Left ventricle myocardium inferior (tissue), 1 donor: ENCODE data around the gene ITIH5. TPM values are rescaled to one million over a fixed set of nuclear protein-coding genes. Genes with fewer than 3 reads are reported as not detected.

Experiments
- DNase-seq: peaks from one replicate; pipeline ENCODE4 v3.0.0-alpha.2; 2020
- H3K27ac ChIP-seq: fragments of 200-600 bp; replicated peaks from 2 replicates; pipeline ENCODE4 v1.8.0; 2021
- H3K27me3 ChIP-seq: fragments of 200-600 bp; 2 replicates; pipeline ENCODE4 v1.8.0; 2021; ENCODE audit warnings: low read depth
- H3K36me3 ChIP-seq: fragments of 200-600 bp; 2 replicates; pipeline ENCODE4 v1.8.0; 2021
- H3K4me1 ChIP-seq: fragments of 200-600 bp; 2 replicates; pipeline ENCODE4 v1.8.0; 2021
- H3K4me3 ChIP-seq: fragments of 200-600 bp; 2 replicates; pipeline ENCODE4 v1.8.0; 2021; ENCODE audit warnings: mild to moderate bottlenecking, moderate library complexity
- H3K9me3 ChIP-seq: fragments of 200-600 bp; replicated peaks from 2 replicates; pipeline ENCODE4 v1.8.0; 2021
- intact Hi-C: fragments of 100-400 bp; cut with micrococcal nuclease; formaldehyde crosslinking; loops from one replicate; pipeline ENCODE4 v1.11.0; 2022
- total RNA-seq: library from RNA; stranded (reverse); fragmentation: NEBNext Ultra II Directional; extraction: Animal tissue kit (Norgen Biotek cat#: 25700); gene quantifications from one replicate; pipeline ENCODE4 v1.2.1, GENCODE V29; 2021
- TF ChIP-seq, protein P1 (sequence below): fragments of 200-600 bp; IDR thresholded peaks from 2 replicates; pipeline ENCODE4 v1.8.0; 2021; ENCODE audit warnings: antibody characterized with exemption, mild to moderate bottlenecking, borderline replicate concordance
- donor health status: DM: no; HTN: yes; CAD: no; lungs with severe emphysema.

ITIH5 gene
- total RNA-seq, 1 donor from 2014 or later: 10.8 TPM

- TF ChIP-seq, protein P1, sequence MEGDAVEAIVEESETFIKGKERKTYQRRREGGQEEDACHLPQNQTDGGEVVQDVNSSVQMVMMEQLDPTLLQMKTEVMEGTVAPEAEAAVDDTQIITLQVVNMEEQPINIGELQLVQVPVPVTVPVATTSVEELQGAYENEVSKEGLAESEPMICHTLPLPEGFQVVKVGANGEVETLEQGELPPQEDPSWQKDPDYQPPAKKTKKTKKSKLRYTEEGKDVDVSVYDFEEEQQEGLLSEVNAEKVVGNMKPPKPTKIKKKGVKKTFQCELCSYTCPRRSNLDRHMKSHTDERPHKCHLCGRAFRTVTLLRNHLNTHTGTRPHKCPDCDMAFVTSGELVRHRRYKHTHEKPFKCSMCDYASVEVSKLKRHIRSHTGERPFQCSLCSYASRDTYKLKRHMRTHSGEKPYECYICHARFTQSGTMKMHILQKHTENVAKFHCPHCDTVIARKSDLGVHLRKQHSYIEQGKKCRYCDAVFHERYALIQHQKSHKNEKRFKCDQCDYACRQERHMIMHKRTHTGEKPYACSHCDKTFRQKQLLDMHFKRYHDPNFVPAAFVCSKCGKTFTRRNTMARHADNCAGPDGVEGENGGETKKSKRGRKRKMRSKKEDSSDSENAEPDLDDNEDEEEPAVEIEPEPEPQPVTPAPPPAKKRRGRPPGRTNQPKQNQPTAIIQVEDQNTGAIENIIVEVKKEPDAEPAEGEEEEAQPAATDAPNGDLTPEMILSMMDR: no peak
- no peak for DNase-seq
- H3K27ac ChIP-seq: peak overlapping the region; percentile 72
Measured at GRCh38 chr10:7551289-7551688, 115.5 kb downstream of the ITIH5 start.

GRCh38 chr10:7550013-7550412 lies 116.8 kb downstream of the ITIH5 start:
- Histone ChIP-seq H3K4me3 (no peak overlapping the region), H3K4me1 (peaks cover 20% of the 10 kb centered on the region), H3K27ac (no peak overlapping the region), H3K36me3 (no peaks in the 10 kb centered on the region), H3K9me3 (no peaks in the 10 kb centered on the region), H3K27me3 (peaks cover 4% of the 10 kb centered on the region)
- TF ChIP-seq, protein P1: no peak
- no peak for DNase-seq
- intact Hi-C loops: no loop called here

More at GRCh38 chr10:7551289-7551688, 115.5 kb downstream of the ITIH5 start:
- H3K4me1 ChIP-seq: peaks cover 21% of the 10 kb centered on the region
- H3K27me3 ChIP-seq: peaks cover 4% of the 10 kb centered on the region
- H3K4me3 ChIP-seq: no peak overlapping the region
- no peaks in the 10 kb centered on the region for H3K9me3 ChIP-seq
- H3K36me3 ChIP-seq: no peaks in the 10 kb centered on the region
- intact Hi-C loops: no loop called here

DNA sequence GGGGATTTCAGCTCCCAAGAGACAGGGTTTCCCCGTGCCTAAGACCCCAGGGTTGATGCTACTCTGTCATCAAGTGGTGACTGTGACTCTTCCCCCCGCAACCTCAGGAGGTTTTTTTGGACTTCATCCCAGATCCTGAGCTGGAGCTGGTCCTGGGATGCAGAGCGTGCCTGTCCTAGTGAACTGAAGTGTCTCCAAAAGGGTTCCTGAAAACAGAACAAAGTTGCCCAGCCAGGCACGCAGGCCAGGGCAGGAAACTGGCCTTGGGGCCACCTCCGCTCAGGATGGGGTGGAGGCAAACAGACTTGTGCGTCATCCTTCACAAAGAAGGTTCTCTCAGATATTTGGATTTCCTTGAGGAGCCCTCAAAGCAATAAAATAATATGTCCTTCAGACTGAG lies 118.9 kb downstream of the ITIH5 start:
- intact Hi-C loops: no loop called here
- TF ChIP-seq, protein P1: no peak
- Histone ChIP-seq H3K36me3 (no peaks in the 10 kb centered on the region), H3K4me1 (peaks cover 28% of the 10 kb centered on the region), H3K27ac (peak overlapping the region; percentile 61), H3K9me3 (no peaks in the 10 kb centered on the region), H3K4me3 (no peak overlapping the region), H3K27me3 (no peaks in the 10 kb centered on the region)
- no peak for DNase-seq

DNA sequence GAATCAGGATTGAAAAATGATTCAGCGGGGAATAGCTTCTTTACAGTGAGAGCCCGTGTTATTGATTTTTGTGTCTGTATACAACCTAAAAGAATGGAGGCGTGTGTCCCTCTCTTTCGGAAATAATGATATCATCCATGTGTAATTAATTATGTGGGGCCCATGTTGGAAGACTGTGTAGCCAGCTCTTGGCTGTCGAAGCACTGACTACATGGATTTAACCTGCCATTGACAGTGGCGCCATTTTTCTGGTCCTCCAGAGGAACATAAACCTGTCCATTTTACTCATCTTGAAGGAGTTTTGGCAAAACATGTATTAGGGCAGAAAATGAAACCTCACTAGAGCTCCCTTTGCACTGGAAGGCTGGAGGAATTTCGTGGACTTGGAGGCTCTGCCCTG lies 119.6 kb downstream of the ITIH5 start:
- intact Hi-C loops: no loop called here

GRCh38 chr10:7546385-7546967 lies 120.3 kb downstream of the ITIH5 start:
- Histone ChIP-seq H3K27ac (peak overlapping the region; percentile 75), H3K4me1 (peaks cover 34% of the 10 kb centered on the region), H3K27me3 (no peaks in the 10 kb centered on the region), H3K9me3 (no peaks in the 10 kb centered on the region), H3K4me3 (no peak overlapping the region), H3K36me3 (no peaks in the 10 kb centered on the region)
- intact Hi-C loops: no loop called here
- TF ChIP-seq, protein P1: no peak
- DNase-seq: no peak

More for the DNA sequence above, 119.6 kb downstream of the ITIH5 start:
- TF ChIP-seq, protein P1: no peak
- H3K36me3 ChIP-seq: no peaks in the 10 kb centered on the region
- no peaks in the 10 kb centered on the region for H3K9me3 ChIP-seq
- H3K27me3 ChIP-seq: no peaks in the 10 kb centered on the region
- no peak overlapping the region for H3K4me3 ChIP-seq
- DNase-seq: no peak
- H3K27ac ChIP-seq: peak overlapping the region; percentile 61
- H3K4me1 ChIP-seq: peaks cover 34% of the 10 kb centered on the region
